K562 (cell line): ENCODE data around the gene NAA15. TPM values are rescaled to one million over a fixed set of nuclear protein-coding genes. Genes with fewer than 3 reads are reported as not detected.
A peak's percentile ranks its signal among the peaks of the same experiment; 100 is the strongest.

Experiments
- BCOR ChIP-seq: fragments of 450-650 bp; IDR thresholded peaks from 2 replicates; pipeline ENCODE4 v1.6.1; 2016
- BRD4 ChIP-seq: fragments of 200-600 bp; sonication (generic); IDR thresholded peaks from 2 replicates; pipeline ENCODE4 v1.6.1; 2017; ENCODE audit warnings: inconsistent platforms
- CHCHD3 ChIP-seq: fragments of 250-450 bp; sonication (Bioruptor Pico); IDR thresholded peaks from 2 replicates; pipeline ENCODE4 v2.1.2; 2022; ENCODE audit warnings: mild to moderate bottlenecking
- GABPA ChIP-seq: fragments of 200-800 bp; sonication (Bioruptor generic); conservative IDR thresholded peaks from 2 replicates; pipeline ENCODE4 v1.6.1; 2016; ENCODE audit warnings: low read depth, missing genetic modification characterization, missing compliant biosample characterization
- HDAC2 ChIP-seq: fragments of 450-650 bp; IDR thresholded peaks from 2 replicates; pipeline ENCODE4 v1.6.1; 2016; ENCODE audit warnings: mild to moderate bottlenecking
- NR2C1 ChIP-seq, 2 experiments: fragments of 450-650 bp; IDR thresholded peaks; 2 replicates each; pipeline ENCODE4 v1.6.1; 2017; ENCODE audit warnings: mild to moderate bottlenecking in 2 of 2, antibody characterized with exemption in 1 of 2, inconsistent platforms in 1 of 2, missing compliant biosample characterization in 1 of 2, missing genetic modification characterization in 1 of 2
- POLR2H ChIP-seq: IDR thresholded peaks from 2 replicates; pipeline ENCODE4 v1.6.1; 2016; ENCODE audit warnings: missing genetic modification characterization, low read depth, mild to moderate bottlenecking, control low read depth, missing compliant biosample characterization, moderate library complexity
- SAFB ChIP-seq: fragments of 200-400 bp; formaldehyde crosslinking; IDR thresholded peaks from 2 replicates; pipeline ENCODE4 v1.6.1; 2017; ENCODE audit warnings: low read depth, low read length, borderline replicate concordance
- XRCC5 ChIP-seq: fragments of 200-400 bp; formaldehyde crosslinking; IDR thresholded peaks from 2 replicates; pipeline ENCODE4 v1.6.1; 2017; ENCODE audit warnings: low read depth, mild to moderate bottlenecking, low read length
- polyA plus RNA-seq, 8 experiments: library from polyadenylated mRNA; depleted of rRNA in 4 of 8; stranded (reverse) in 5 of 8; unstranded in 3 of 8; fragments of >200 nt; fragmentation: Nextera tagmentation in 2 of 8; fragmentation: Illumina TruSeq in 1 of 8; extraction: Ambion mirVana in 2 of 8; extraction: Trizol in 1 of 8; gene quantifications; 2 replicates each; pipeline versions ENCODE4 v1.2.1 to v1.2.3, GENCODE V29; 2011 to 2014; ENCODE audit warnings: inconsistent platforms in 1 of 8, missing spikeins in 1 of 8
- total RNA-seq, 7 experiments: library from RNA; depleted of rRNA in 6 of 7; stranded (reverse); fragments of >200 nt in 6 of 7; fragmentation: Illumina TruSeq in 2 of 7; extraction: Trizol in 2 of 7; gene quantifications; 2 replicates each; pipeline versions ENCODE4 v1.2.1 to v1.2.3, GENCODE V29; 2011 to 2021; ENCODE audit warnings: low replicate concordance in 1 of 7
- TF ChIP-seq, protein P1 (sequence below): fragments of 250-450 bp; sonication (Bioruptor Pico); IDR thresholded peaks from 2 replicates; pipeline ENCODE4 v1.4.0; 2020; ENCODE audit warnings: borderline replicate concordance
- TF ChIP-seq, protein P2 (sequence below): fragments of 250-450 bp; sonication (Bioruptor Pico); IDR thresholded peaks from 2 replicates; pipeline ENCODE4 v1.9.0; 2021; ENCODE audit warnings: mild to moderate bottlenecking, inconsistent platforms
- TF ChIP-seq, protein P3 (sequence below): sonication (generic); formaldehyde crosslinking; IDR thresholded peaks from 2 replicates; pipeline ENCODE4 v1.9.0; 2022; ENCODE audit warnings: mild to moderate bottlenecking, missing genetic modification reagents
- TF ChIP-seq, protein P4 (sequence below), 2 experiments: fragments of 450-650 bp in 1 of 2; IDR thresholded peaks; 2 replicates each; pipeline ENCODE4 v1.6.1; 2011 to 2017; ENCODE audit warnings: low read depth in 2 of 2, antibody characterized with exemption in 1 of 2, borderline replicate concordance in 1 of 2, low read length in 1 of 2, mild to moderate bottlenecking in 1 of 2, mixed read lengths in 1 of 2; ENCODE audit not compliant: control insufficient read depth in 1 of 2
- TF ChIP-seq, protein P5 (sequence below): fragments of 250-450 bp; sonication (Bioruptor Pico); IDR thresholded peaks from 2 replicates; pipeline ENCODE4 v1.8.0; 2021; ENCODE audit warnings: moderate library complexity, mild to moderate bottlenecking, inconsistent platforms

The NAA15 gene
- total and polyA plus RNA-seq, 9 of the 15 experiments (the other 6 are each of a cell fraction or from before 2014, with no cell fraction given): 37.8 to 117 (median 63.2) TPM

DNA sequence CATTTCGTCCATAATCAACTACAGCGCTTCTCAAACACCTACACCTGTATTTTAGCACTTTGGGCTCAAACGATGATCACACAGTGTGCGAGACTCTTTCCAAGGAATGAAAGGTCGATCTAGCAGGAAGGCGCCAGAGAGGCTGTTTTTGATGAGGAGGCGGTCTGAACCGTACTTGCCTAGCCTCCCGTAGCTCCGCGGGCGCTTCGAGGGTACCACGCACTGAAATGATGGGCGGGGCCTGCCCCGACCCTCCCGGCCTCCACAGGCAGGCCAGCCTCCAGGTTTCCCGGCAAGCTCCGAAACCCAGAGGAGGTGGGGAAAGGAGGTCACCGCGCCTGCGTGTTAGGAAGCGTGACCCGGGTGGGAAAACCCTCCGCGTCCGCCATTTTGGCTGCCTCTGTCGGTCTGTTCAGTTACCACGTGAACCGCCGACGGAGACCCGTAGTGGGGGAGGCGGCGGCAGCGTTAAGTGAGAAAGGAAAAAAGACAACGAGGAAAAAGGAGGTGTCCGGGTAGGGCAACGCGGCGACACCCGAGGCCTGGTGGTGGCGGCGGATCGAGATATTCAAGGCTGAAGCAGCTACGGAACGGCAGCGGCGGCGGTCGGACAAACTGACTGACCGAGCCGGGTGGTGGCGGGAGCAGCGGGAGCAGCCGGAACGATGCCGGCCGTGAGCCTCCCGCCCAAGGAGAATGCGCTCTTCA is at the start of gene NAA15 (continued):
- TF ChIP-seq, protein P1, sequence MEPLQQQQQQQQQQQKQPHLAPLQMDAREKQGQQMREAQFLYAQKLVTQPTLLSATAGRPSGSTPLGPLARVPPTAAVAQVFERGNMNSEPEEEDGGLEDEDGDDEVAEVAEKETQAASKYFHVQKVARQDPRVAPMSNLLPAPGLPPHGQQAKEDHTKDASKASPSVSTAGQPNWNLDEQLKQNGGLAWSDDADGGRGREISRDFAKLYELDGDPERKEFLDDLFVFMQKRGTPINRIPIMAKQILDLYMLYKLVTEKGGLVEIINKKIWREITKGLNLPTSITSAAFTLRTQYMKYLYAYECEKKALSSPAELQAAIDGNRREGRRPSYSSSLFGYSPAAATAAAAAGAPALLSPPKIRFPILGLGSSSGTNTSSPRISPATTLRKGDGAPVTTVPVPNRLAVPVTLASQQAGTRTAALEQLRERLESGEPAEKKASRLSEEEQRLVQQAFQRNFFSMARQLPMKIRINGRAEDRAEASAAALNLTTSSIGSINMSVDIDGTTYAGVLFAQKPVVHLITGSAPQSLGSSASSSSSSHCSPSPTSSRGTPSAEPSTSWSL: no peak
- TF ChIP-seq POLR2H (tag) (peak; percentile 83), GABPA (tag) (peak; percentile 91), BCOR (0 out of 2 replicates have a peak, but pooled peaks have one; percentile 8), CHCHD3 (CRISPR knock-in tag) (no peak), NR2C1 (IDR thresholded peaks at IDR 0.05) (peak; percentile 98), NR2C1 (tag; IDR thresholded peaks at IDR 0.05) (peak; percentile 98), SAFB (peak; percentile 14; the same call in 1 of the 2 replicates), BRD4 (peak; percentile 71; the same call in 1 of the 2 replicates), HDAC2 (peak; percentile 90), XRCC5 (peak; percentile 84; the same call in 1 of the 2 replicates)
- TF ChIP-seq, protein P2, sequence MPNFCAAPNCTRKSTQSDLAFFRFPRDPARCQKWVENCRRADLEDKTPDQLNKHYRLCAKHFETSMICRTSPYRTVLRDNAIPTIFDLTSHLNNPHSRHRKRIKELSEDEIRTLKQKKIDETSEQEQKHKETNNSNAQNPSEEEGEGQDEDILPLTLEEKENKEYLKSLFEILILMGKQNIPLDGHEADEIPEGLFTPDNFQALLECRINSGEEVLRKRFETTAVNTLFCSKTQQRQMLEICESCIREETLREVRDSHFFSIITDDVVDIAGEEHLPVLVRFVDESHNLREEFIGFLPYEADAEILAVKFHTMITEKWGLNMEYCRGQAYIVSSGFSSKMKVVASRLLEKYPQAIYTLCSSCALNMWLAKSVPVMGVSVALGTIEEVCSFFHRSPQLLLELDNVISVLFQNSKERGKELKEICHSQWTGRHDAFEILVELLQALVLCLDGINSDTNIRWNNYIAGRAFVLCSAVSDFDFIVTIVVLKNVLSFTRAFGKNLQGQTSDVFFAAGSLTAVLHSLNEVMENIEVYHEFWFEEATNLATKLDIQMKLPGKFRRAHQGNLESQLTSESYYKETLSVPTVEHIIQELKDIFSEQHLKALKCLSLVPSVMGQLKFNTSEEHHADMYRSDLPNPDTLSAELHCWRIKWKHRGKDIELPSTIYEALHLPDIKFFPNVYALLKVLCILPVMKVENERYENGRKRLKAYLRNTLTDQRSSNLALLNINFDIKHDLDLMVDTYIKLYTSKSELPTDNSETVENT (CRISPR knock-in tag): peak; percentile 54; the same call in 1 of the 2 replicates
- TF ChIP-seq, protein P3, sequence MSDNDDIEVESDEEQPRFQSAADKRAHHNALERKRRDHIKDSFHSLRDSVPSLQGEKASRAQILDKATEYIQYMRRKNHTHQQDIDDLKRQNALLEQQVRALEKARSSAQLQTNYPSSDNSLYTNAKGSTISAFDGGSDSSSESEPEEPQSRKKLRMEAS: peak; percentile 94
- TF ChIP-seq, protein P4, sequence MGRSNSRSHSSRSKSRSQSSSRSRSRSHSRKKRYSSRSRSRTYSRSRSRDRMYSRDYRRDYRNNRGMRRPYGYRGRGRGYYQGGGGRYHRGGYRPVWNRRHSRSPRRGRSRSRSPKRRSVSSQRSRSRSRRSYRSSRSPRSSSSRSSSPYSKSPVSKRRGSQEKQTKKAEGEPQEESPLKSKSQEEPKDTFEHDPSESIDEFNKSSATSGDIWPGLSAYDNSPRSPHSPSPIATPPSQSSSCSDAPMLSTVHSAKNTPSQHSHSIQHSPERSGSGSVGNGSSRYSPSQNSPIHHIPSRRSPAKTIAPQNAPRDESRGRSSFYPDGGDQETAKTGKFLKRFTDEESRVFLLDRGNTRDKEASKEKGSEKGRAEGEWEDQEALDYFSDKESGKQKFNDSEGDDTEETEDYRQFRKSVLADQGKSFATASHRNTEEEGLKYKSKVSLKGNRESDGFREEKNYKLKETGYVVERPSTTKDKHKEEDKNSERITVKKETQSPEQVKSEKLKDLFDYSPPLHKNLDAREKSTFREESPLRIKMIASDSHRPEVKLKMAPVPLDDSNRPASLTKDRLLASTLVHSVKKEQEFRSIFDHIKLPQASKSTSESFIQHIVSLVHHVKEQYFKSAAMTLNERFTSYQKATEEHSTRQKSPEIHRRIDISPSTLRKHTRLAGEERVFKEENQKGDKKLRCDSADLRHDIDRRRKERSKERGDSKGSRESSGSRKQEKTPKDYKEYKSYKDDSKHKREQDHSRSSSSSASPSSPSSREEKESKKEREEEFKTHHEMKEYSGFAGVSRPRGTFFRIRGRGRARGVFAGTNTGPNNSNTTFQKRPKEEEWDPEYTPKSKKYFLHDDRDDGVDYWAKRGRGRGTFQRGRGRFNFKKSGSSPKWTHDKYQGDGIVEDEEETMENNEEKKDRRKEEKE (IDR thresholded peaks at IDR 0.05; ENCODE audit: borderline replicate concordance in 1 of 2, control insufficient read depth in 1 of 2, low read depth in 2 of 2, low read length in 1 of 2): no peak; a peak in 1 of 4 replicates
- TF ChIP-seq, protein P5, sequence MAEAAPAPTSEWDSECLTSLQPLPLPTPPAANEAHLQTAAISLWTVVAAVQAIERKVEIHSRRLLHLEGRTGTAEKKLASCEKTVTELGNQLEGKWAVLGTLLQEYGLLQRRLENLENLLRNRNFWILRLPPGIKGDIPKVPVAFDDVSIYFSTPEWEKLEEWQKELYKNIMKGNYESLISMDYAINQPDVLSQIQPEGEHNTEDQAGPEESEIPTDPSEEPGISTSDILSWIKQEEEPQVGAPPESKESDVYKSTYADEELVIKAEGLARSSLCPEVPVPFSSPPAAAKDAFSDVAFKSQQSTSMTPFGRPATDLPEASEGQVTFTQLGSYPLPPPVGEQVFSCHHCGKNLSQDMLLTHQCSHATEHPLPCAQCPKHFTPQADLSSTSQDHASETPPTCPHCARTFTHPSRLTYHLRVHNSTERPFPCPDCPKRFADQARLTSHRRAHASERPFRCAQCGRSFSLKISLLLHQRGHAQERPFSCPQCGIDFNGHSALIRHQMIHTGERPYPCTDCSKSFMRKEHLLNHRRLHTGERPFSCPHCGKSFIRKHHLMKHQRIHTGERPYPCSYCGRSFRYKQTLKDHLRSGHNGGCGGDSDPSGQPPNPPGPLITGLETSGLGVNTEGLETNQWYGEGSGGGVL: no peak
